OCI-LY1 (cell line): ENCODE results near the gene KCMF1.

ENCODE experiments used
- H2AFZ ChIP-seq: fragments of 200-600 bp; sonication (generic), shearing (Covaris generic); 2 replicates; pipeline ENCODE4 v1.6.0; 2014; ENCODE audit warnings: antibody characterized with exemption, mild to moderate bottlenecking, low read length
- H3F3A ChIP-seq: fragments of 200-600 bp; sonication (generic), shearing (Covaris generic); 2 replicates; pipeline ENCODE4 v1.6.0; 2014; ENCODE audit warnings: mild to moderate bottlenecking, antibody characterized with exemption, low read length, moderate library complexity; ENCODE audit not compliant: insufficient read depth
- H3K27ac ChIP-seq: fragments of 200-600 bp; sonication (generic); 2 replicates; pipeline ENCODE4 v1.5.1; 2014; ENCODE audit warnings: low read length, mixed run types, mild to moderate bottlenecking, low read depth; ENCODE audit not compliant: poor library complexity, severe bottlenecking
- H3K27me3 ChIP-seq: fragments of 200-600 bp; sonication (generic); 2 replicates; pipeline ENCODE4 v1.6.0; 2014; ENCODE audit warnings: antibody characterized with exemption, mild to moderate bottlenecking, low read length, moderate library complexity; ENCODE audit not compliant: insufficient read depth
- H3K36me3 ChIP-seq: fragments of 200-600 bp; sonication (generic); 2 replicates; pipeline ENCODE4 v1.6.1; 2014; ENCODE audit warnings: mild to moderate bottlenecking, antibody characterized with exemption, low read length, moderate library complexity, mixed read lengths; ENCODE audit not compliant: insufficient read depth
- H3K4me1 ChIP-seq: fragments of 200-600 bp; sonication (generic); 2 replicates; pipeline ENCODE4 v1.5.1; 2014; ENCODE audit warnings: mild to moderate bottlenecking, low read length, moderate library complexity; ENCODE audit not compliant: insufficient read depth, severe bottlenecking
- H3K4me2 ChIP-seq: fragments of 200-600 bp; sonication (generic), shearing (Covaris generic); 2 replicates; pipeline ENCODE4 v1.6.1; 2014; ENCODE audit warnings: low read length
- H3K4me3 ChIP-seq: fragments of 200-600 bp; sonication (generic); 2 replicates; pipeline ENCODE4 v1.5.1; 2014; ENCODE audit warnings: low read length, low read depth, mild to moderate bottlenecking, mixed read lengths; ENCODE audit not compliant: poor library complexity, severe bottlenecking
- H3K79me2 ChIP-seq: fragments of 200-600 bp; shearing (Covaris generic); 2 replicates; pipeline ENCODE4 v1.6.1; 2016; ENCODE audit warnings: mixed run types, low read length, mixed read lengths; ENCODE audit not compliant: insufficient read depth
- H3K9ac ChIP-seq: fragments of 200-600 bp; sonication (generic), shearing (Covaris generic); 2 replicates; pipeline ENCODE4 v1.6.1; 2014; ENCODE audit warnings: mild to moderate bottlenecking, low read length, mixed read lengths
- H3K9me2 ChIP-seq: fragments of 200-600 bp; sonication (generic), shearing (Covaris generic); 2 replicates; pipeline ENCODE4 v1.6.1; 2014; ENCODE audit warnings: low read depth, mild to moderate bottlenecking, low read length, mixed read lengths
- H3K9me3 ChIP-seq: fragments of 200-600 bp; shearing (Covaris generic); 2 replicates; pipeline ENCODE4 v1.6.1; 2014; ENCODE audit warnings: low read length, mixed read lengths
- H4K20me1 ChIP-seq: fragments of 200-600 bp; sonication (generic), shearing (Covaris generic); 2 replicates; pipeline ENCODE4 v1.6.0; 2016; ENCODE audit warnings: mild to moderate bottlenecking, low read length; ENCODE audit not compliant: insufficient read depth
- CTCF ChIP-seq: fragments of 200-600 bp; sonication (generic), shearing (Covaris generic); IDR thresholded peaks from 2 replicates; pipeline ENCODE4 v1.5.1; 2017; ENCODE audit warnings: mild to moderate bottlenecking, antibody characterized with exemption, low read length, moderate library complexity, mixed read lengths
- EZH2 ChIP-seq: fragments of 200-600 bp; sonication (generic), shearing (Covaris generic); IDR thresholded peaks from 2 replicates; pipeline ENCODE4 v1.8.0; 2017; ENCODE audit warnings: borderline replicate concordance, mixed run types, mild to moderate bottlenecking, antibody characterized with exemption, low read length, moderate library complexity, mixed read lengths

The KCMF1 gene

DNA sequence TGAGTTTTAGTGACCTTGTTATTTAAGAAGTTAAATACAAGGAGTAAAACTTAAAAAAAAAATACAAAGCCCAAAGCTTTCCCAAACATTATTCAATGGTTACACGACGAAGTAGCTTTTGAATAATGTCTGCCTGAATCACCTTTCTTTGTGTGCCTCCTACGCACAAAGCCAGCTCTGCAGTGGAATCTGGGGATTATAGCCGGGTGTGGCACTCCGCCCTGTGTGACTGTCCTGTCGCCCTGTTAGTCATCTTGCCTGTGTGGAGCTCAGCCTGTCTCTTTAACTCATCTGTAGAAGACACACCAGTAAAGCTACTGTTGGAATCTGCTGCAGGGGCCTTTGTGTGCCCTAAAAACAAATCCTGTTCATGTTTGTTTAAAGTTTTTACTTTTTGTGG, 82.8 kb downstream of the KCMF1 start:
- Histone ChIP-seq H3K9me2 (no peaks in the 10 kb centered on the region), H3K79me2 (no peaks in the 10 kb centered on the region), H3K4me3 (no peak overlapping the region), H3K4me1 (no peaks in the 10 kb centered on the region), H3K9me3 (no peaks in the 10 kb centered on the region), H3K27me3 (no peaks in the 10 kb centered on the region), H2AFZ (no peak overlapping the region), H3K36me3 (peaks cover 60% of the 10 kb centered on the region), H3K4me2 (no peak overlapping the region), H3K9ac (no peak overlapping the region), H3K27ac (no peak overlapping the region), H4K20me1 (no peaks in the 10 kb centered on the region), H3F3A (no peaks in the 10 kb centered on the region)
- TF ChIP-seq EZH2 (no peak), CTCF (no peak)

DNA sequence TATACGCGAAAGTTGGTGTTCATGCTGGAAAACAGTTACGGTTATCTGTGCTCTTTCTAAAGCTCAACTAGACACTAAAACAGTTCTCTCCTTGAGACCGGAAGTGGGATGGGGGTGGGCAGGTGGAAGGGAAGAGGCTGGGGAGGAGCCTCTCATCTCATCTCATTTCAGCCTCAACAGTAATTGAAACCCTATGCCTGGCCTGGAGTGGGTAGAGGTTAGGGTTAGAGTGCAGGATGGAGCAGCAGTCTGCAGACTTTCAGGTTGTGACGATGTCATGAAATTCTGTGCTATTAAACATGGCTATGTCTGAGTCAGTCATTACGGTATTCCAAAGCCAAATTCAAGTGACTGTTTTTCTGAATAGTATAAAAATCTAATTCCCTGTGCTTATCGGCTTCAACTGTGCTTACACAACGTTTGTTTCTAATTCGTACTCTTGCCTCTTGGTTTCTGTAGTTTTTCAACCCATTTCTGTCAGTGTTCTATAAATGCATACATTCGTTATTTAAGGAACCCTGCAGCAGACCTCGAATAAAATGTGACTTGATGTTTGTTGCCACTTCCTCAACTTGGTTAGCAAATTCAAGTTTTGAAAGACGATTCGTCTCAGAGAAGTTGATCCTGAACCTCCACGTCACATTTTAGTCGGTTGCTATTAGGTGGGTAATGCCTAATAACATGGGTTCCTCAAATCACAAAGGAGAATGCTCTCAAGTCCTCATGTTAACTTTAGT, 86.4 kb downstream of the KCMF1 start:
- no peak overlapping the region for H3K9ac ChIP-seq
- H3K9me2 ChIP-seq, result no peaks in the 10 kb centered on the region
- no peaks in the 10 kb centered on the region for H3K4me1 ChIP-seq
- H3K27me3 ChIP-seq, result no peaks in the 10 kb centered on the region
- H3K9me3 ChIP-seq, result no peaks in the 10 kb centered on the region
- H4K20me1 ChIP-seq, result no peaks in the 10 kb centered on the region
- TF ChIP-seq CTCF (no peak), EZH2 (no peak)
- no peak overlapping the region for H3K4me2 ChIP-seq
- no peak overlapping the region for H3K4me3 ChIP-seq
- peaks cover 29% of the 10 kb centered on the region for H3K36me3 ChIP-seq
- no peak overlapping the region for H2AFZ ChIP-seq
- H3K79me2 ChIP-seq, result no peaks in the 10 kb centered on the region
- H3K27ac ChIP-seq, result no peak overlapping the region
- no peaks in the 10 kb centered on the region for H3F3A ChIP-seq

- H3K27me3 ChIP-seq, result no peaks in the 10 kb centered on the region
- H3K4me2 ChIP-seq, result no peak overlapping the region
- H3K36me3 ChIP-seq, result no peaks in the 10 kb centered on the region
- H3F3A ChIP-seq, result no peaks in the 10 kb centered on the region
- no peaks in the 10 kb centered on the region for H3K9me2 ChIP-seq
- no peak for TF ChIP-seq CTCF
- no peak for TF ChIP-seq EZH2
- no peaks in the 10 kb centered on the region for H3K4me1 ChIP-seq
- H4K20me1 ChIP-seq, result no peaks in the 10 kb centered on the region
- no peak overlapping the region for H3K4me3 ChIP-seq
- no peaks in the 10 kb centered on the region for H3K9me3 ChIP-seq
- H3K9ac ChIP-seq, result no peak overlapping the region
- no peaks in the 10 kb centered on the region for H3K79me2 ChIP-seq
- no peak overlapping the region for H2AFZ ChIP-seq
- H3K27ac ChIP-seq, result no peak overlapping the region
Measured at GRCh38 chr2:85061896-85062295, 90.9 kb downstream of the KCMF1 start.
